NCI-H1092 (cell line): ENCODE measurements around the gene DUSP7.
A peak's percentile ranks its signal among the peaks of the same experiment; 100 is the strongest.

Experiments
- DNase-seq: peaks from one replicate; lab custom pipeline; 2025; lab: John Stamatoyannopoulos, UW

The DUSP7 gene

DNA sequence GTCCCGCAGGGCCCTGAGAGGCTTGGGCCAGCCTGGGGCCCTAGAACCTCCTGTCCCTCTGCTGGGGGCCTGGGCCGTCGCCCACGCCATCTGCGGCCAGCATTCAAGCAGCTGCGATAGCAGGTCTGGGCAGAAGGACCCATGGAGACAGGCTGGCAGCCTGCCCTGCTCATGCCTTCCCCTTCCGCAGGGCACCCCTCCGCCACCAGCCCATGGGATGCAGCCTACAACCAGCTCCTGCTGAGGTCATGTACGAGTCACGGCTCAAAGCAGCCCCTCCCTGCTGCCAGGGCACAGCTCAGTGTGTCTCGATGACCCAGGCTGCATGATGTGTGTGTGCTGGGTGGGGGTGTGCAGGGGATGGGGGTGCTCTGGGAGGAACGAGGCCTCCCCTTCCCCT is 27.8 kb downstream of the DUSP7 start:
- DNase-seq = no peak

DNA sequence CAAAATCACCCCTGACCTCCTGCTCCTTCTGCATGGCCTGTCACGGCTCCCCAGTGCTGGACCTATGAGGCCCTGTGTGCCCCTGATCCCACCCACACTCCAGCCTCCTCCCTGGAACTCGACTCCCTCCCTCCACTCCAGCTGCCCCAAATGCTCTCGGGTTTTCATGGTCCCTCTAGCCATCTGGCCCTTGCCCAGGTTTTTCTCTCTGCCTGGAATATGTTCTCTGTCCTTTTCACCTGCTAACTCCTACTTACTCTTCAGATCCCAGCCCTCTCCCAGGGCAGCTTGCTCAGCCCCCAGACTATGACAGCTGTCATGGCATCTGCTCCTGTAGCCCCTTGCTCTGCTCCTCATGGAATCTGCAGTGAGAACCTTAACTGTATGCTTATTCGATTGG is 30.3 kb downstream of the DUSP7 start:
- no peak for DNase-seq

DNA sequence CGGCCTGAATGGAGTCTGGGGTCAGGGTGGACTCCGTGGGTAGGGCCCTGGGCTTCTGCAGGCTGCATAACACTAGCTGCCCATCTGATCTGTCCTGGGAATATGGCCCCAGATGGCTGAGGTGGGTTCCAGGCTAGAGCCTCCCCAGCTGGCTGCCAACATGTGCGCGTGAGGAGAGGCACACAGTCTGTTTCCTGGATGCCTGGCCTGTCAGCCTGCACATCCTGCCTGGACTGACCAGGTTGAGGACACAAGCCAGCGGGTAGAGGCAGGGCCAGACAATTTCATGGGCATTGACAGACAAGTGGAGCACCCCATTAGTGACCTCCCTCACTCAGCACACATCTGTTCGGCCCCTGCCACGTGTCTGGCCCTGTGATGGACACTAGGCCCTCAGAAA is 30.9 kb downstream of the DUSP7 start:
- no peak for DNase-seq

DNA sequence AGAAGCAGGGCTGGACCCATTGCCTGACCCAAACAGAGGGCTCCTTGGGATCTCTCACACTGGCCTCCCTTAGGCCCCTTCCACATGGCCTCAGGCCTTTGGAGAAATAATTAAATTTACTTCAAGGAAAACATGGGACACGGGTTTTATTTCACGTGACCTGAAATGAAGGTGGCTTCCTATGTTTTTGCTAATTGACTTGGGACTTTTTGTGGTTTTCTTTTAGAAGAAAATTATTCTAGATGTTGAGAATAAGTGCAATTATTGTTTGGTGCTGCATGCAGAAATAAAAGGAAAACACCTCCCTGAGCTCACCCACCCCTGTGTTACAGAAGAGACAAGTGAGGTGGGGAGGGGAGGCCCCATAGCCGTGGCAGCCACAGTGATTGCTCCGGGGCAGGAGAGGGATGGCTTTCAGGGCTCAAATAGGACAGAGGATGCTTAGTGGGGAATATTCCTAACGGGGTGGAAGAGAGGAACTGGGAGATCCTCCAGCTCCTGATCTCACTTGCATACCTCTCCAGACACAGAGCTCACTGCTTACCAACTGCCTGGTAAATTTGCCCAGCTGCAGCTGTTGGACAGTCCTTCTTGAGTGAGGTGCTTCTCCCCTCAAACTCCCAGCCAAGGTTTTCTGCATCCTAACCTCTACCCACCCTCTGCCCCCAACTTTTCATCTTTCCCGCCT is 31.5 kb downstream of the DUSP7 start:
- DNase-seq = no peak

DNA sequence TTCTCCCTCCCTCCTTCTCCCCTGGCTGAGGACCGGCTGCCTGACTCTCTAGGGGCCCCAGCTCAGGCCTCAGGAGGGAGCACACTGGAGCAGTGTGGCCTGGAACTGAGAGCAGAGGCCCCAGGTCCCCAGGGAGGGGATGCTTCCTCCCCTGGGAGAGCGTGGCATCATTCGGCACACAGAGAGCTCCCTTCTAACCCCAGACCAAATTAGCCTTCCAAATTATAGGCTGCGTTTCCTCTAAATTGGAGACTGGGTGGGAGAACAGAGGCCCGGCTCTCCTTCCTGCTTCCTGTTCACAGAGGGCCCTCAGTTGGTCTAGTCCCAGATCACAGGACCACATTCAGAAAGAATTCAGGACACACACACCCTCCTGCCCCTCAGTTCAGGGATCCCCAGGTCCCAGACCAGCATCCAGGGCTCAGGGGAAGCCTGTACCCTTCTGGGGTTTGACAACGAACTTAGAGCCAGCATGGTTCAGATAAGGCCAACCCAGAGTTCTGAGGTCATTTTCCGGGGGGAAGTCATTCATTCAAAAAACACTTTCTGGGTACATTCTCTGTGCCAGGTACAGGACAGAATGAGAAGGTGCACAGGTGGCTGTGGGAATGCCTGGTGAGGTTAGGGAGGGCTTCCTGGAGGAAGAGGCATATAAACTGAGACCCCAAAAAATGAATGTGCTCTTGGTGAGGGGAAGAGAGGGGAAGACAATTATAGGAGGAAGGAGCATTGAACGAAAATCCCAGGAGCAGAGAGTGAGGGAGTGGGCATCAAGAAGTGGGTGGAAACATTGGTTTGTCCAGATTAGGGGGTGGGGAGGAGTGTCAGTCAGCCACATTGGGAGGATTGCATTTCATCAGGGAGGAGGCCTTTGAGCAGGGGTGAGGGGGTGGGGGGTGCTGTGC is 32.3 kb downstream of the DUSP7 start:
- no peak for DNase-seq

DNA sequence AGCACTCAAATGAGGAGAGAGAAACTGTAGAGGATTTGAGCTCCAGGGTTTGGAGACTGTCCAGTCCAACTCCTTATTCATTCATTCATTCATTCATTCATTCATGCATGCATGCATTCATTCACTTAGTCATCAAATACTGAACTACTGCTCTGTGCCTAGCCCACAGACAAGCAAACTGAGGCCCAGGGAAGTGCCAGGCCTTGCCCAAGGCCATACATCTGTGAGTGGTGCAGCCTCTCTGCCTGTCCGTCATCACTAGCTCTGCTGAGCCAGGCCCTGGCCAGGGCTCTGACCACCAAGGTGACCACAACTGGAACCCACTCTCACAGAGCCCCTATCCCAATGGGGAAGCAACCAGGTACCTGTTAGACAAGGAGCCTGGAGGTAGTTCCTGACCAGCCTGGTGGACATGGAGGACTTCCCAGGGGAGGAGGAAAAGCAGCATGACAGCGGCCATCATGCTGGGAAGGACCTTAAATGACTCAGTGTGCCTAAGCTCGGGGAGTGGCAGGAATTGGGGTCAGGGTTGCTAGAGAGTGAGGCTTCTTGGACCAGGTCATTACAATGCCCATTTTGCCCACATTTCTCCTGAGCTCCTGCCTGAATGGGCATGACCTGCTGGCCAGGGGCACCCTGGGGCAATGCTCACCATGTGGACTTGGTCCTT is 33.1 kb downstream of the DUSP7 start:
- no peak for DNase-seq

DNA sequence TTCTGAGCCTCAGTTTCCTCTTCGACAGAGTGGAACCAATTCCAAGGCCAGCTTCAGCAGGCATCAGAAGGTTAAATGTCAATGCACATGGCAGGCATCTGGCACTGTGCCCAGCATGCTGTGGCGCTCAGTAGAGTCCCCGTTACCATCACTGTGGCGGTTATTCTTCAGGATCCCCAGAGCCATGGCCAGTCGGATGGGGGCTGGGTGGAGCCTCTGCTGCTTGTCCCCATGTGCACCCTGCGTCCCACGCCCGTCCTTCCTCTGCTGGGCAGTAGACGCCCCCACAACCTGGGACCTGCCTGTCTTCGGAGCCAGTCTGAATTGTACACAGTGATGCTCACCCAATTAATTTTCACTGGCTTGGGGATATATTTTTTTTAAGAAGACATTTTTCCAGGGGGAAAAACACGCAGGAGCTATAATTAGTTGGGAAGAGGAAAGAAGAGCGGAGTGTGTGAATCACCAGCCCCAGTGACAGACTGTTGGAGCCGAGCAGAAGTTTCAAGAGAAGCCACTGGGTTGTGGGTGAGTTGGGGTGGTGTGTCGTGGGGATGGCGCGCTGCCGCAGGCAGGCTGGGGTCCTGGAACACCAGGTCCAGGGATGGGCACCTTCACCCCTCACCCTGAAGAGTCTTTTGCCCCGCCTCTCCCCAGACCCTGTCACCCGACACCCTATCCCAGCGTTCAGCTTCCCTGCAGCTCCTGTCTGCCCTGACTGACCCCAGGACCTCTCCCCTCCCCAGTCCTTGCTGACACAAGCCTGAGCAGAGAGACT is 33.9 kb downstream of the DUSP7 start:
- DNase-seq = no peak

DNA sequence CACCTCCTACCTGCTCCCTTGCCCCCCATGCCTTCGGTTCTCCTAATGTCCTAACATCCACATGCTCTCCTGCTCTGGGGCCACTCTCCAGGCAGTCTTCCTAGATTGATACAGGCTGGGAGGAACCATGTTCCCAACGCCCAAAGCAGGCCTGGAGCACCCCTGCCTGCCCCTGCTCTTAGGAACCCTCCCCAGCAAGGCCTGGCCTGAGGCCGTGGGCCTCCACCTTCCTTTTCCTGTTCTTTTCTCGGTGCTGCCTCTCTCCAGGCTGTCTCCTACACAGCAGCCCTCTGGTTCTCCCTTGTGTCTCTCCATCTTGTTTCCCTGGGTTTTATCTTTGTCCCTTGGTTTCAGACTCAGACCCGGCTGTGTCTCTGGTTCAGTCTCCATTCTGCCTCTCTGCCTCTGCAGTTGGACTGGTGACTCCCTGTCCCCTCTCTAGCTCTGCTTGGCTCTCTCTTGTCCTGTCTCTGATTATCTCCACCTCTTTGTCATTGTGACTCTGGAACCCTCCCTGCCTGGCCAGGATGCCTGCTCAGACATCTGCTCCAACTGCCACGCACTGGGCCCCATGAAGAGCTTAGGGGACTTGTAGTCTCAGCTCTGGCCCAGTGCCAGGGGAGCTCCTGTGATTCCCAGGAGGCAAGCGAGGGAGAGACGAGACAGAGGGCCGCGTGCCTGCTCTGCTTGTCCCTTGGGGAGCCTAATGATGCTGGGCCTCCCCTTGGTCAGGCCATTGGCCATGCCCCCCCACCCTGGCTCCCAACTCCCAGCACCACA is 34.7 kb downstream of the DUSP7 start:
- DNase-seq = peak; percentile 37

DNA sequence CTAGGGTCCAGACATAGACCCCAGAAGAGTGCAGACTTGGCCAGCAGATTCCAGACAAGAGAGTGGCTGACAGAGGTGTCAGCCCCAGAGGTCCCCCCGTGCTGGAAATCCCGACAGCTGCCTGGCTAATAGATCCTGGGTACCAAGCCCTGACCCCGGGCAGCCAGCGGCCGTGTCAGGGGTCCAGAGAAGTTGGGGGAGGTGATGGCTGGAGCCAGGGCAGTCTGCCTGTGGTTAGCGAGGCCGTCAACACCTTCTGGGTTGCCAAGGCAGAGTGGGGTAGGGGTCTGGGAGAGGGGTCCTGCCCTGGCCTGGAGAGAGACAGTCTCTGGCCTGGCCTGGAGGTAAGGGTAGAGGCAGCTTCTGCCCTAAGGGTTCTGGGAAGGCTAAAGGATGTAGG is 35.6 kb downstream of the DUSP7 start:
- no peak for DNase-seq

DNA sequence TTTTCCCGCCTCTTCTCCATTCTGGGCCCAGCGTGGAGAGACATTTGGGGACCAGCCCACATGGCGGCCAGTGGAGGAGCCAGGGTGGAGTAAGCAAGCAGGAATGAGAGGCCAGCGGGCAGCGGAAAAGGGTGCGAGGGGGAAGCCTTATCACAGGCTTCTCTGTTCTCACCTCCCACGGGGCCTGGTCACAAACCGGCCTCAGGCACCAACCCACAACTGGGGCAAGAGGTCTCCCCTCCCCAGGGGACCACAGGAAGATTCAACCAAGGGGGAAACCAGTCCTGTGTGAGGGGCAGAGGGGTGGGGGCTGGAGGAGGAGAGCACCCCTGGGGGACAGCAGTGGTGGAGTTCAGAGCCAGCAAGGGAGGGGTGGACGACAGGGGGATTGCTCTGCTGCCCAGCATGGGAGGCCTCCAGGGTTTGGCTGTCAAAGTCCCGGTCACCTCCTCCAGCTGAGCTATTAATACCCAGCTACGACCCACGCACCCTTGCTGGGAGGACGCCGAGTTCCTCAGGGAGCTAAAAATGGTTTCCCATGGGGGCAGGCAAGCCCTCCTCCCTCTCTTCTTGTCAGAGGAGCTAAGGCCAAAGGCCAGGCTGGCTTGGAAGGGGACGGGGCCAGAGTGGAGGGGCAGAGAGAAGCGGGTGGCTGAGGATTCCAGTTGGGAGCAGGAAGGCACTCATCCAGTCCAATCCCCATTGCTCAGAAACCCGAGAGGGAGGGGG is 36.9 kb downstream of the DUSP7 start:
- no peak for DNase-seq

DNA sequence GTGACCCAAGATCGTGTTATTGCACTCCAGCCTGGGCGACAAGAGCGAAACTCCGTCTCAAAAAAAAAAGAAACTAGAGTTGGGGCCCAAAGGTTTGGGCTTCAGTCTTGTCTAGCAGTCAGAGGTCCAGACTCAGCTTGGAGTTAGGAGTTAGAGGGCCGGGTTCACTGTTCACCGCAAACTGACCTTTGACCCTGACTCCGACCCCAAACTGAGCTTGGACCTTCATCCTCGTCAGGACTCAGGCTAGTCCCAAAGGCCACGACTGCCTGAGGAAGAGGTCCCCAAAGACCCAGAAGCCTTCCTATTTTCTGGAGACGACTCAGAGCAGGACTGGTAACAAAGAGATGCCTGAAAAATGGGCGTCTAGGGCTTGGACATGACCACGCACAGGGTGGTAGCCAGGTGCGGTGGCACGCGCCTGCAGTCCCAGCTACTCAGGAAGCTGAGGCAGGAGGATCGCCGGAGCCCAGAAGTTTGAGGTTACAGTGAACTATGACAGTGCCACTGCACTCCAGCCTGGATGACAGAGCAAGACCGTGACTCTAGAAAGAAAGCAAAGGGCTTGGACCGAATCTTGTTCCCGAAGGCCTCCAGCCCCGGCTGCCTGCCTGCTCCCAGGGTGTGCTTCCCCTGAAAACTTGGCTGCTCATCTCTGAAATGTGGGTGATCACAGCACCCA is 37.9 kb downstream of the DUSP7 start:
- no peak for DNase-seq

DNA sequence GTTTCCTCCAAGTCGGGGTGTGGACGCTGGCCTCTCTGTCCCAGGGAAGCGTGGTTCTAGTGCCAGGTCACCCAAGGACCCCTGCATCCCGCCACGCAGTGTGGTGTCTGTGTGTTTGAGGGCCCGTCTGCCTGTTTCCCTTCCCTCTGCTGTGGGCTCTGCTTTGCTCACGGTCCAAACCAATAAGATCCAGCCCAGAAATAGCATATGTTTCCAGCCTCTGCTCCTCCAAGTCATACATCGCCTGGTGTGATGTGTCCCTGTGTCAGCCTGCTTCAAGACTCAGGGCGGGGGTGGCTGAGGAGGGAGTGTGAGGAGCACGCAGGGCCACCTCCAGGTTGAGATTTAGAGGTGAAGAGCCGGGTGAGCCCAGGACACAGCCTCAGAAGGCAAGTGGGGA is 38.8 kb downstream of the DUSP7 start:
- no peak for DNase-seq

DNA sequence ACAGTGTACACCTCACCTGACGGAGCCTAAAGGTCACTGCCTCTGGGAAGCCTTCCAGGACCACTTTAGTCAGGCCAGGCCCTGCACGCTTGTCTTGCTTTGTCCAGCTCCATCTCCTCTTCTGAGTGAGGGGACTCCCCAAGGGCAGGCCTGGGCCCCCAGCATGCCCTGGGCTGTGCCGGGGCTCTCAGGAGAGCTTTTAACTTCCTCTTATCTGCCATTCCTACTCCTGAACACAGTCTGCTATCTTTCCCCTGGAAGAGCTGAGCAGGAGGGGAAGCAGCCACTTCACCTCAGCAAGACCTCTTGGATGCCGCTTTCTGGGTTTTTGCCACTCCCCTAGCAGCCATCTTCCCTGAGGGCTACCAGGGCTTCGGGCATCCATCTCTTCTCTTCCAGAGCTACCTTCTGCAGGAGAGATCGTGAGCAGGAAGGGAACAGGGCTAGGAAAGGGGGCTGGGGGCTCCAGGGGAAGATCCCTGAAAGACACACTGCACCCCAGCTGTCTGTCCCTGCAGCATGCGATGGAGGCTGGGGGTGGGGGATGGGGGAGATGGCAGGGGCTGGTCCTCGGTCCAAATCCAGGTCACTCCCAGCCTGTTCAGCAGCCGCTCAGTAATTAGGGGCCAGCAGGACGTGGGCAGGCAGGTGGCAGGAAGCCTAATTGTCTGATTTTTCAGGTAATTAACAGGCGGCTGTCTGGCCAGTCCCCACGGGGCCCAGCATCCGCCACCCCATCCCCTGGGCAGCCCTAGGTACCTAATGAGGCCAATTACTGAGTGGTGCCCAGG is 40.7 kb downstream of the DUSP7 start:
- DNase-seq = no peak

DNA sequence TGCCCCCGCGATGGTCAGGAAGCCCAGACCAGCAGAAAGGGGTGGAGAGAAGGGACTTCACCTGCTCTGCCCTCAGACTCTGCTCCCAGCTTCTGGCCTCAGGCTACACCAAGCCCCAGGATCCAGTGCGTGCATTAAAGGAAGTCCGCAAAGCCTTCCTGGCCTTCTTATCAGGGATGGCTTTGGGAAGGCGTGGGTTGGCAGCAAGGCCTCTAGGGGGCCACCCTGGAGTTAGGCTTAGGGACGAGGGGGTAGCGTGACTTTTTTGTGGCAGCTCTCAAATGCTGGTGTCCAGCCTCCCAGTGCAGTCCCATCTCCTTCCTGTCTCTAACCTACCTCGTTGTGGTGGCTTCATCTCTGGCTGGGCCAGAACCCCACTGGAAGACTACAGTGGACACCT is 41.8 kb downstream of the DUSP7 start:
- no peak for DNase-seq

DNA sequence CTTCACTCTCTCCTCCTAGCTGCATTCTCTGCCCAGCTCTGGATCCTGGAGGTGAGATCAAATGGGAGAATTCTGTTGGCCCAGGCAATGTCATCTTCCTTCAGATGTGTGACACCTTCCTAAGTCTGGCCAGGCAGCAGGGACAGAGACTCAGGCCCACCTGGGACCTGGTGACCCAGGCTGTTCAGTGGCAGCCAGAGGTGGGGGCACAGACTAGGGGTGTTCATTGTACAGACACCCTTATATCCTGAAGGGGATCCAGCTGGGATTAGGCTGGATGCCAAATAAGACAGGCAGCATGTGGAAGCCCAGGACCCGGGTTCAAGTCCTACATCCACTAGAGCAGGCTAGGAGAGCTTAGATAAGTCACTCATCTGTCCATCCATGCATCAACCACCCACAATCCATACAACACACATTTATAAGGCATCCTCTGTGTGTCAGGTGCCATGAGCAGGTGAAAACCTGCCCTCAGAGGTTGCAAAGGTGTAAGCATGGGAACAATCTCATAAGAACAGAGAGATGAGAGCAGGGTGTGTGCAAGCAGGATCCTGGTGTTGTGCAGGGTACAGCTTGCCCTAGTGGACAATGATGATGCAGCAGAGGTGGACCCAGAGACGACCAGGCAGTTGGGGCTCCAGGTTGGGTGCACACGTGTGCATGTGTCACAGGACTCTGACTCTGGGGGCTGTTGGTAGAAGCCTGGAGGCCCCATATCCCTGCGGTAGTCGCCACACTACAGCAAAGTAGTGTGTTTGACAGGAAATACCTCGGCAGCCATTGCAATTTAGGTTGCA is 42.4 kb downstream of the DUSP7 start:
- no peak for DNase-seq

DNA sequence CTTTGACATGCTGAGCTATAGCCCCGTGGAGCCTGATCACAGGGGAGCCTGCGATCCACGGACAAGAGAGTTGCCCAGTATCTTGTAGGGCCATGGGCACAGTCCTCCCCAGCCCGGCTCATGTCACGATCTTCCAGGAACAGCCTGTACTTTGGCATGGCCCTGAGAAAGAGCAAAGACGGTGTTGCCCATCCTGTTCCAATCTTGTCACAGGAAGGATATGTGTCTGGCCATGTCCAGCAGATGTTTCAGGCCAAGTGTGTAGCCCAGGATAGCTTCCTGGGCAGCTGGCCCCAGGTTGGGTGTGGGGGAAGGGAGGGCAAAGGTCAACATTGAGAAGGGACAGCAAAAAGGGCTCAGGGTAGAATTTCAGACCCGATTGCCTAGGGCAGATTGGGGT is 43.7 kb downstream of the DUSP7 start:
- no peak for DNase-seq

DNA sequence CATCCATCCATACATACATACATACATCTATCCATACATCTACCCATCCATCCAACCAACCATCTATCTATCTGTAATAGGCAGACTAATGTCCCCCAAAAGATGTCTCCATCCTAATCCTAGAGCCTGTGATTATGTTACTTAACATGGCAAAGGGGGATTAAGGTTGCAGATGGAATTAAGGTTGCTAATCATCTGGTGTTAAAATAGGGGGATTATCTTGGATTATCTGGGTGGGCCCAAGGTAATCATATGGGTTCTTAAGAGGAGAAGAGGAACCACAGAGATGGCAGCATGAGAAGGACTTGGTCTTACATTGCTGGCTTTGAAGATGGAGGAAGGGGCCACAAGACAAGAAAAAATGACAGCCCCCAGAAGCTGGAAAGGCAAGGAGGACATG is 45.9 kb downstream of the DUSP7 start:
- no peak for DNase-seq

DNA sequence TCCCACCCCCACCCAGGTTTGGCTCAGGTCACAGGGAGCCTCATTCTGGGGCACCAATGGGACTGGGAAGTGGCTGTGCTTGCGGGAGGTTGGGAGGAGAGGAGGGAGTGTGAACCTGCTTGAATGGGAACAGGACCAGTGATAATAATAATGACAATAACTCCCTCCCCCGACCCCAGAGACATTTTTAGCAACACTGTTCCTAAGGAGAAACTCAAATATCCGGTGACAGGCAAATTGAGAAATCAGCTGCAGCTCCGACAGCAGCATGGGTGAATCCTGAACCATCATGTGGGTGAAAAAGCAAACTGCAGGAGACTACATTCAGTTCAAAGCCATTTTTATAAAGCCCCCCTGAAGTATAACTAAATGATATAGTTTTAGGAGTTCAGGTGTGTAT is 49.1 kb downstream of the DUSP7 start:
- DNase-seq = no peak

DNA sequence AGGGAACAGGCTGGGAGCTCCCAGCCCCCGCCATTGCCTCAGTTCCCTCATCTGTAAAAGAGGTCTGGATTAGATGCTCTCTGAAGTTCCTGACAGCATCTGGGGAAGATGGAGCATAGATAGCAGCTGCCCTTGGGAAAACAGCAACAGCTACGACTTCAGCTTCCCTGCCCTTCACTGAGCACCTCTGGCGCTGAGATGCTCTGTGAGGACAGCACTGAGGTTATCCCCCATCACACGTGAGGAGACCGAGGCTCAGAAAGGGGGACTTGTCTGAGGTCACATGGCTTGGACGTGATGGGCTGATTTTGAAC is 49.6 kb downstream of the DUSP7 start:
- DNase-seq = no peak
